Ishikawa (cell line): ENCODE measurements around the gene SEMA3E.

Source experiments
- CEBPB ChIP-seq: IDR thresholded peaks from 2 replicates; pipeline ENCODE4 v1.6.1; 2012
- CREB1 ChIP-seq: IDR thresholded peaks from 2 replicates; pipeline ENCODE4 v1.6.1; 2012; ENCODE audit warnings: low read depth
- EGR1 ChIP-seq: IDR thresholded peaks from 2 replicates; pipeline ENCODE4 v1.6.1; 2012
- EP300 ChIP-seq: IDR thresholded peaks from 2 replicates; pipeline ENCODE4 v1.6.1; 2012; ENCODE audit warnings: borderline replicate concordance
- FOXM1 ChIP-seq: IDR thresholded peaks from 2 replicates; pipeline ENCODE4 v1.6.1; 2012; ENCODE audit warnings: low read depth, borderline replicate concordance
- MAX ChIP-seq: IDR thresholded peaks from 2 replicates; pipeline ENCODE4 v1.6.1; 2012
- NFIC ChIP-seq: IDR thresholded peaks from 2 replicates; pipeline ENCODE4 v1.6.1; 2012
- RAD21 ChIP-seq: IDR thresholded peaks from 2 replicates; pipeline ENCODE4 v1.6.1; 2012; ENCODE audit warnings: low read depth
- REST ChIP-seq: IDR thresholded peaks from 2 replicates; pipeline ENCODE4 v1.6.1; 2012; ENCODE audit warnings: low read depth, mild to moderate bottlenecking
- TAF1 ChIP-seq: IDR thresholded peaks from 2 replicates; pipeline ENCODE4 v1.6.1; 2012; ENCODE audit warnings: low read depth, mild to moderate bottlenecking
- TCF12 ChIP-seq: IDR thresholded peaks from 2 replicates; pipeline ENCODE4 v1.6.1; 2012; ENCODE audit warnings: low read depth
- TEAD4 ChIP-seq: IDR thresholded peaks from 2 replicates; pipeline ENCODE4 v1.6.1; 2012
- USF1 ChIP-seq: IDR thresholded peaks from 2 replicates; pipeline ENCODE4 v1.6.1; 2012
- YY1 ChIP-seq: IDR thresholded peaks from 2 replicates; pipeline ENCODE4 v1.6.1; 2012; ENCODE audit warnings: low read depth
- ZBTB7A ChIP-seq: IDR thresholded peaks from 2 replicates; pipeline ENCODE4 v1.6.1; 2012; ENCODE audit warnings: low read depth

The SEMA3E gene

GRCh38 chr7:83655951-83656556 is 7.1 kb upstream of the SEMA3E start:
- TF ChIP-seq RAD21 (peak; percentile 99), YY1 (no peak), MAX (no peak)

- TF ChIP-seq USF1 (no peak), YY1 (no peak), TAF1 (no peak), REST (no peak), EP300 (no peak)
Observed at GRCh38 chr7:83652481-83652880, 3.5 kb upstream of the SEMA3E start.

- no peak for TF ChIP-seq EGR1
- TF ChIP-seq USF1 = no peak
- no peak for TF ChIP-seq ZBTB7A
- no peak for TF ChIP-seq FOXM1
- no peak for TF ChIP-seq TAF1
- TF ChIP-seq MAX = no peak
- TF ChIP-seq CREB1 = no peak
- no peak for TF ChIP-seq EP300
- TF ChIP-seq TEAD4 = no peak
- TF ChIP-seq NFIC = no peak
Observed at GRCh38 chr7:83649701-83650100, 762 bp upstream of the SEMA3E start.

- TF ChIP-seq EGR1 (no peak), YY1 (no peak), CEBPB (no peak), USF1 (no peak), TEAD4 (no peak), RAD21 (no peak), TCF12 (no peak), ZBTB7A (no peak), MAX (no peak), CREB1 (no peak), EP300 (no peak), NFIC (no peak), TAF1 (no peak), REST (no peak), FOXM1 (no peak)
Observed at GRCh38 chr7:83646027-83646426, 2.9 kb downstream of the SEMA3E start.

- TF ChIP-seq TEAD4 (no peak), CEBPB (no peak), MAX (no peak), FOXM1 (no peak), REST (no peak), TCF12 (no peak), ZBTB7A (no peak), EP300 (no peak), CREB1 (no peak), YY1 (no peak), RAD21 (no peak), EGR1 (no peak), NFIC (no peak), USF1 (no peak), TAF1 (no peak)
Observed at GRCh38 chr7:83643739-83644138, 5.2 kb downstream of the SEMA3E start.
